SKM-1 (cell line): ENCODE results near the gene SAC3D1.

Experiments used
- DNase-seq: peaks from one replicate; lab custom pipeline; 2025; ENCODE audit not compliant: unreplicated experiment; lab: John Stamatoyannopoulos, UW

The SAC3D1 gene

DNA sequence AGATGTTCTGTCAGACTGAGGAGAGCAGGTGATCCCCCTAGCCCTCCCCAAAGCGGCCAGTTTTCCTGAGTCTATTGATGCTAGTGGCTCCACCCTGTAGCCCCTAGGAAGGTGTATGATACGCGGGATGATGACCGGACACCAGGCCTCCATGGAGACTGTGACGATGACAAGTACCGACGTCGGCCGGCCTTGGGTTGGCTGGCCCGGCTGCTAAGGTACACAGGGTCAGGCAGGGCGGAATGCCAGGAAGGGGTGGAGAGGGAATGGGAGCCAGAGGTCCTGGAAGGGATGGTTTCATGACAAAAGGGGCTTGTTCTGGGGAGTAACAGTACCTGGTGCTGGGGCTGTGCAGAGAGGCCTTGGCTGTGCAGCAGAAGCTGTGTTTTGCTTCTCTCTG, 46.2 kb downstream of the SAC3D1 start:
- no peak for DNase-seq

GRCh38 chr11:65087827-65088226, 46.8 kb downstream of the SAC3D1 start:
- no peak for DNase-seq

DNA sequence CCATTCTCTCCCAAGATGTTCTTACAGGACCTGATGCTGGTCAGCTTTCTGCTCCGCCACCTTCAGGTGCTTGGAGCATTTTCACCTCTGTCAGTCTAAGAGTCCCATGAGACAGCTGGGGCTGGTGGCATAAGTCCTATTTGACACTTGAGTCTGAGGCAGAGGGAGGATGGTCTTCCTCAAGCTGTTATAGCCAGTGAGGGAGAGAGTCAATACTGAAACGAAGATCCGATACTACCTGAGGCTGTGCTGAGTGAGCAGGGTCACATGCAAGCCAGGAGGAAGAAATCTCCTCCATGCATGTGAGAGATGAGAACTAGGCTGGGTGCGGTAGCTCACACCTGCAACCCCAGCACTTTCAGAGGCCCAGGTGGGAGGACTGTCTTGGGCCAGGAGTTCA, 48.6 kb downstream of the SAC3D1 start:
- DNase-seq, result no peak

GRCh38 chr11:65090628-65091027, 49.6 kb downstream of the SAC3D1 start:
- no peak for DNase-seq
